Cardiac muscle cell (in vitro differentiated cells and primary cell): ENCODE data around the gene MICAL2. TPM values are rescaled to one million over a fixed set of nuclear protein-coding genes. Genes with fewer than 3 reads are reported as not detected.
A peak's percentile ranks its signal among the peaks of the same experiment; 100 is the strongest.

Experiments
- DNase-seq, 2 donors: peaks; one replicate each; pipeline versions ENCODE4 v3.0.0 to v3.0.0-alpha.2; 2010 to 2017; ENCODE audit warnings: low read depth in 1 of 2, low spot score in 1 of 2
- H3K27ac ChIP-seq: fragments of 200-600 bp; sonication (generic); 2 replicates; pipeline ENCODE4 v1.5.1; 2016
- H3K27me3 ChIP-seq: fragments of 200-600 bp; sonication (generic); 2 replicates; pipeline ENCODE4 v1.6.0; 2016; ENCODE audit warnings: control low read depth
- H3K36me3 ChIP-seq: fragments of 200-600 bp; sonication (generic); 2 replicates; pipeline ENCODE4 v1.5.1; 2016; ENCODE audit warnings: control low read depth
- H3K4me1 ChIP-seq: fragments of 200-600 bp; sonication (generic); 2 replicates; pipeline ENCODE4 v1.8.1; 2017; ENCODE audit warnings: low read depth, mild to moderate bottlenecking, mixed run types
- H3K4me3 ChIP-seq: fragments of 200-600 bp; sonication (generic); 2 replicates; pipeline ENCODE4 v1.5.1; 2016; ENCODE audit warnings: mild to moderate bottlenecking
- H3K9me3 ChIP-seq: fragments of 200-600 bp; sonication (generic); 2 replicates; pipeline ENCODE4 v1.5.1; 2017; ENCODE audit warnings: low read depth, mild to moderate bottlenecking, control low read depth
- CTCF ChIP-seq: IDR thresholded peaks from 2 replicates; pipeline ENCODE4 v1.5.1; 2012; ENCODE audit warnings: low read depth, mild to moderate bottlenecking, low read length
- polyA plus RNA-seq: library from polyadenylated mRNA; unstranded; fragments of >200 nt; fragmentation: Nextera tagmentation; extraction: Ambion mirVana; gene quantifications from 2 replicates; pipeline ENCODE4 v1.2.1, GENCODE V29; 2016
- total RNA-seq: library from RNA; depleted of rRNA; stranded (reverse); fragments of >200 nt; gene quantifications from 2 replicates; pipeline ENCODE4 v1.2.3, GENCODE V29; 2016

The MICAL2 gene
- total and polyA plus RNA-seq, 2 experiments from 2014 or later, result 153 to 178 TPM

DNA sequence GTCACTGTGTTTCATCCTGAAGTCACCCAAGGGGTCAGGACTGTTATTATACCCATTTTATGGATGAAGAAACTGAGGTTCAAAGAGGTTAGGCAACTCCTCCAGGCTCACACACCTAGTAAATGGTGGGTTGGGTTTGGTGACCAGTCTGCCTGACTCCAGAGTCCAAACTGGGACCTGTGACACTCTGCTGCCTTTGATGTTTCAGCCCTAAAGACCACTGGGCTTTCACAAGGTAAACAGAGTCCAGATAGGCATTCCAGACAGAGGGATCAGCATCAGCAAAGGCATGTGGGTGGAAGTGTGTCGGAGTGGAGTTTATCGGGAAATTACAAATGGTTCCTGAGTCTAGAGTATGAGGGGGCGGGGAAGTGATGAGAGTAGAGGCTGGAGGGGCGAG is 38.5 kb downstream of the MICAL2 start:
- peak overlapping the region; percentile 80 for H3K27ac ChIP-seq
- no peaks in the 10 kb centered on the region for H3K36me3 ChIP-seq
- no peak for TF ChIP-seq CTCF
- H3K9me3 ChIP-seq, result no peaks in the 10 kb centered on the region
- H3K27me3 ChIP-seq, result no peaks in the 10 kb centered on the region
- no peak overlapping the region for H3K4me3 ChIP-seq
- H3K4me1 ChIP-seq, result peaks cover 43% of the 10 kb centered on the region
- no peak for DNase-seq

DNA sequence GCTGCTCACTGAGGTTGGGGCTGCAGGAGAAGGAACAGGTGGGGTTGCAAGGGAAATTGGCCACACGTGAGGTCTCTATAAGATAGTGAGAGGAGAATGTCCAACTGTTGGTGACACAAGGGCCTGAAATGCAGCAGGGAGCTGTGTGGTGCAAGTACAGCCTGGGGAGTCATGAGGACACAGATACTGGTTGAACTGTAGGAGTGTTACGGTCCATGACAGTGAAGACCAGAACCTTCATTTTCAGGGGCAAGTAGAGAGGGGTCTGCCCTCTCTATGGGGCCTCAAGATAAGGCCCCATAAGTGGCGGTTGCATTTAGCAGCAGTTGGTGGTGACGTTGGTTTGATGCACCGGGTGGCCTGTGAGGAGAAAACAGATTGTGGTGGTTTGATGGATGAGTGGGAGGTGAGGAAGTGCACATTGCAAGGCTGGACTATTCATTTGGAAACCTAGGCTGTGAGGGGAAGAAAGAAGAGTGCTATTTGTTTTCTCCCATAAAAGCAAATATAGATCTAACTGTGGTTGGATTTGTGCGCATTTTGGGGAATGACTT is 39.4 kb downstream of the MICAL2 start:
- peak in 1 of 2 donors; percentile 47 for DNase-seq

GRCh38 chr11:12150831-12151382 is 40.5 kb downstream of the MICAL2 start:
- Histone ChIP-seq H3K4me1 (peaks cover 43% of the 10 kb centered on the region), H3K4me3 (no peak overlapping the region), H3K36me3 (no peaks in the 10 kb centered on the region), H3K27me3 (no peaks in the 10 kb centered on the region), H3K27ac (peak overlapping the region; percentile 80), H3K9me3 (no peaks in the 10 kb centered on the region)
- no peak for TF ChIP-seq CTCF
- peak in 1 of 2 donors; percentile 54 for DNase-seq

More for the DNA sequence above, 39.4 kb downstream of the MICAL2 start:
- TF ChIP-seq CTCF, result no peak
- no peaks in the 10 kb centered on the region for H3K9me3 ChIP-seq
- peak overlapping the region; percentile 80 for H3K27ac ChIP-seq
- H3K4me1 ChIP-seq, result peaks cover 43% of the 10 kb centered on the region
- no peak overlapping the region for H3K4me3 ChIP-seq
- H3K27me3 ChIP-seq, result no peaks in the 10 kb centered on the region
- H3K36me3 ChIP-seq, result no peaks in the 10 kb centered on the region

GRCh38 chr11:12152321-12152720 is 41.9 kb downstream of the MICAL2 start:
- no peaks in the 10 kb centered on the region for H3K9me3 ChIP-seq
- H3K4me1 ChIP-seq, result peaks cover 53% of the 10 kb centered on the region
- no peak overlapping the region for H3K4me3 ChIP-seq
- H3K27me3 ChIP-seq, result no peaks in the 10 kb centered on the region
- no peak for TF ChIP-seq CTCF
- no peak overlapping the region for H3K27ac ChIP-seq
- no peak for DNase-seq
- no peaks in the 10 kb centered on the region for H3K36me3 ChIP-seq

DNA sequence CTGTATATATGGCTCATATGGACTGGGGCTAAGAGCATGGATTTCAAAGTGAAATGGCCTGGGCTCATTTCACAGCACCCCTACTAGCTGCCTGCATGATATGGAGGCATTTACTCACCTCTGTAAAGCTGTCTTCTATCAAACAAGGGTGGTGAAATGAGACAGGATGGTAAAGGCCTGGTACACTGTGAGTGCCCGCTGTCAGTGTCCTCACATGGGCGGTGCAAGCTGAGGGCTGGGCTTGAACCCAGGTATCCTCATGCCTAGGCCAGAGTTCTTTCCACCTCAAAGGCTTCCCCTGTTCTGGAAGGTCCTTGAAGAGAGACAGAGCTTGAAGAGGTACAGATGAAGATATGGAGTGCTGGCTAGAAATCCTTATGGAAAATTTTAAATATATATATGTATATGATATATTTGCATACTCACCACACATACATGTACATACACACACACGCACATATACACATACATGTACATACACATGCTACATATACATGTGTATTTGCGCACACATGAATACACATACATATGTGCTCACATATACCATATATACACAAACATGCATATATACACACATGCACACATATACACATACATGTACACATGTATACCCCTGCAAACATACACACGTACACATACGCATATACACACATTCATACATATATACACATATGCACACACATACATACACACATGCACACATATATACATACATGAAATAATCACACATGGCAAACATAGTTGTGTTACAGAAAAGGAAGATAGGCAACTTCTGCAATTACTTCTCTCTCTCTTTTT is 44.7 kb downstream of the MICAL2 start:
- Histone ChIP-seq H3K4me3 (no peak overlapping the region), H3K4me1 (peaks cover 59% of the 10 kb centered on the region), H3K36me3 (no peaks in the 10 kb centered on the region), H3K27me3 (no peaks in the 10 kb centered on the region), H3K27ac (peak overlapping the region; percentile 83), H3K9me3 (no peaks in the 10 kb centered on the region)
- DNase-seq, result no peak
- no peak for TF ChIP-seq CTCF
